GM20000 (cell line): ENCODE measurements around the gene FCRL2.

Source experiments
- DNase-seq: peaks from one replicate; pipeline ENCODE4 v3.0.0; 2012; ENCODE audit warnings: low spot score
- CTCF ChIP-seq: IDR thresholded peaks from 2 replicates; pipeline ENCODE4 v1.5.1; 2012; ENCODE audit warnings: mild to moderate bottlenecking, control low read depth; ENCODE audit errors: extremely low read depth, missing control alignments

The FCRL2 gene

GRCh38 chr1:157724537-157725220 is 52.3 kb downstream of the FCRL2 start:
- no peak for TF ChIP-seq CTCF
- no peak for DNase-seq

- TF ChIP-seq CTCF, result no peak
- DNase-seq, result no peak
Measured at GRCh38 chr1:157723157-157723556, 53.8 kb downstream of the FCRL2 start.

DNA sequence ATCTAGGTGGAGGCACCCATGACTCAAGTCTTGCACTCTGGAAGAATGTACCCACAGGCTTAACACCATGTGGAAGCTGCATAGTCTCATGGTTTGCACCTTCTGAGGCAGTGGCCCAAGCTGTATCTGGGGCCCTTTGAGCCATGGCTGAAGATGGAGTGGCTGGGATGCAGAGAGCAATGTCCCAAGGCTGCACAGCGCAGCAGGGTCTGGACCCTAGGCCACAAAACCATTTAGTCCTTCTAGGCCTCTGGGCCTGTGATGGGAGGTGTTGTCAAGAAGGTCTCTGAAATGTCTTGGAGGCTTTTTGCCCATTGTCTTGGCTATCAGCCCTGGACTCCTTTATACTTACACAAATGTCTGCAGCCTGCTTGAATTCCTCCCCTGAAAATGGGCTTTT is 54.9 kb downstream of the FCRL2 start:
- no peak for TF ChIP-seq CTCF
- no peak for DNase-seq

GRCh38 chr1:157715736-157716135 is 61.2 kb downstream of the FCRL2 start:
- no peak for TF ChIP-seq CTCF
- DNase-seq, result no peak

- no peak for DNase-seq
- TF ChIP-seq CTCF, result no peak
Measured at GRCh38 chr1:157711802-157712201, 65.1 kb downstream of the FCRL2 start.

GRCh38 chr1:157704878-157705277 is 72.1 kb downstream of the FCRL2 start:
- DNase-seq, result no peak
- no peak for TF ChIP-seq CTCF

- no peak for DNase-seq
- TF ChIP-seq CTCF, result no peak
Measured at GRCh38 chr1:157703981-157704380, 73.0 kb downstream of the FCRL2 start.
